ENCODE measurements around the gene PLD2.

DNA sequence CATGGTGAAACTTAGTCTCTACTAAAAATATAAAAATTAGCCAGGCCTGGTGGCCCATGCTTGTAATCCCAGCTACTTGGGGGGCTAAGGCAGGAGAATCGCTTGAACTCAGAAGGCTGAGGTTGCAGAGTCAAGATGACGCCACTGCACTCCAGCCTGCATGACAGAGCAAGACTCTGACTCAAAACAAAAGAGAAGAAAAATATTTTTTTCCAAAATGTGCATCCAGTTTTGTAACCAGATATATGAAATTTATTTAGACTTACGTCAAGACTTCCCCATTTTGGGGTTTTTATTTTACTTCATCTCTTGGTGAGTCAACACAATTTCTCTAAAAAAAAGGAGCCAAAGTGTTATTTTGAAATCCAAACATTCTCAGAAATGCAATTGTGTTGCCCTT lies 40.8 kb upstream of the PLD2 start:
- TF ChIP-seq SPI1 (IDR thresholded peaks at IDR 0.05; ENCODE audit: low read depth, low read length) (no peak), POLR2A (IDR thresholded peaks at IDR 0.05; ENCODE audit: low read depth, low read length) (no peak), TAF1 (IDR thresholded peaks at IDR 0.05; ENCODE audit: low read depth, low read length) (no peak), POLR2AphosphoS5 (IDR thresholded peaks at IDR 0.05; ENCODE audit: low read depth, low read length) (no peak)
